HG03039 (cell line): Measurements from ENCODE around the gene KMO.

Source experiments
- ATAC-seq: cut with Tn5 transposase; IDR thresholded peaks from one replicate; pipeline ENCODE4 v1.9.1; 2021; ENCODE audit warnings: mild to moderate bottlenecking, moderate library complexity; ENCODE audit not compliant: unreplicated experiment

Gene KMO

GRCh38 chr1:241622669-241623068 is 90.5 kb downstream of the KMO start:
- ATAC-seq = no peak

GRCh38 chr1:241624935-241625334 is 92.8 kb downstream of the KMO start:
- ATAC-seq = no peak

GRCh38 chr1:241627453-241628259 is 95.5 kb downstream of the KMO start:
- peak; percentile 75 for ATAC-seq

GRCh38 chr1:241630005-241630404 is 97.8 kb downstream of the KMO start:
- ATAC-seq = no peak

GRCh38 chr1:241630476-241630875 is 98.3 kb downstream of the KMO start:
- ATAC-seq = no peak

- ATAC-seq = no peak
These were observed 98.7 kb downstream of the KMO start for GRCh38 chr1:241630899-241631298.

- no peak for ATAC-seq
These were observed 99.5 kb downstream of the KMO start for GRCh38 chr1:241631674-241632073.

GRCh38 chr1:241632987-241633386 is 100.8 kb downstream of the KMO start:
- ATAC-seq = no peak

- ATAC-seq = no peak
These were observed 103.5 kb downstream of the KMO start for GRCh38 chr1:241635556-241636152.

- no peak for ATAC-seq
These were observed 104.1 kb downstream of the KMO start for GRCh38 chr1:241636291-241636690.

- ATAC-seq = no peak
These were observed 104.9 kb downstream of the KMO start for GRCh38 chr1:241637046-241637590.

- no peak for ATAC-seq
These were observed 105.4 kb downstream of the KMO start for GRCh38 chr1:241637604-241638003.

- no peak for ATAC-seq
These were observed 106.0 kb downstream of the KMO start for GRCh38 chr1:241638099-241638682.

- ATAC-seq = no peak
These were observed 106.9 kb downstream of the KMO start for GRCh38 chr1:241638909-241639622.

GRCh38 chr1:241639623-241640148 is 107.5 kb downstream of the KMO start:
- peak; percentile 42 for ATAC-seq

GRCh38 chr1:241640149-241640866 is 108.1 kb downstream of the KMO start, which contains the start of the genes CHML and OPN3:
Gene CHML (minus strand): TSS chr1:241640369. CDS start chr1:241635766, 4,603 bp downstream.
Gene OPN3 (minus strand): TSS chr1:241640369. CDS start chr1:241640254, 115 bp downstream.
- peak; percentile 90 for ATAC-seq

GRCh38 chr1:241640867-241641622 is 108.9 kb downstream of the KMO start:
- ATAC-seq = no peak

- ATAC-seq = no peak
These were observed 109.8 kb downstream of the KMO start for GRCh38 chr1:241641773-241642592.

GRCh38 chr1:241642593-241642944 is 110.4 kb downstream of the KMO start:
- ATAC-seq = no peak
